RWPE2 (cell line): ENCODE results near the gene TOP3B.

Experiments used
- ATAC-seq: fragments of 200-7000 bp; cut with Tn5 transposase; 3 replicates; pipeline ENCODE4 v1.9.1; 2021; ENCODE audit warnings: low read depth
- DNase-seq: peaks from one replicate; pipeline ENCODE4 v3.0.0-alpha.2; 2020; ENCODE audit warnings: low spot score
- H3K27ac ChIP-seq: fragments of 450-650 bp; 2 replicates; pipeline ENCODE4 v1.5.1; 2017; ENCODE audit warnings: mild to moderate bottlenecking; ENCODE audit not compliant: poor library complexity, severe bottlenecking
- H3K27me3 ChIP-seq: fragments of 250-450 bp; sonication (Bioruptor Pico); 2 replicates; pipeline ENCODE4 v1.5.1; 2021; ENCODE audit warnings: mild to moderate bottlenecking, moderate library complexity; ENCODE audit not compliant: insufficient read depth, poor library complexity, severe bottlenecking
- H3K36me3 ChIP-seq: fragments of 250-450 bp; sonication (Bioruptor Pico); 2 replicates; pipeline ENCODE4 v1.5.1; 2020; ENCODE audit warnings: low read depth, mild to moderate bottlenecking, moderate library complexity
- H3K4me1 ChIP-seq: fragments of 250-450 bp; sonication (Bioruptor Pico); 2 replicates; pipeline ENCODE4 v1.5.1; 2021; ENCODE audit warnings: mild to moderate bottlenecking, moderate library complexity; ENCODE audit not compliant: insufficient read depth, poor library complexity, severe bottlenecking
- H3K4me3 ChIP-seq: fragments of 250-450 bp; sonication (Bioruptor Pico); 2 replicates; pipeline ENCODE4 v1.5.1; 2021; ENCODE audit warnings: mild to moderate bottlenecking, moderate library complexity; ENCODE audit not compliant: severe bottlenecking
- H3K9me3 ChIP-seq: fragments of 250-450 bp; sonication (Bioruptor Pico); 2 replicates; pipeline ENCODE4 v1.5.1; 2021; ENCODE audit warnings: mild to moderate bottlenecking, moderate library complexity; ENCODE audit not compliant: severe bottlenecking
- CTCF ChIP-seq: fragments of 450-650 bp; IDR thresholded peaks from one replicate; pipeline ENCODE4 v1.5.1; 2017; ENCODE audit warnings: mild to moderate bottlenecking, moderate library complexity; ENCODE audit not compliant: poor library complexity, severe bottlenecking

TOP3B gene

GRCh38 chr22:21998595-21999247 is 16.1 kb upstream of the TOP3B start:
- no peak for TF ChIP-seq CTCF

GRCh38 chr22:21996175-21996720 is 13.7 kb upstream of the TOP3B start:
- no peak for ATAC-seq
- TF ChIP-seq CTCF = no peak
- no peaks in the 10 kb centered on the region for H3K36me3 ChIP-seq

More at GRCh38 chr22:21998595-21999247, 16.1 kb upstream of the TOP3B start:
- no peaks in the 10 kb centered on the region for H3K36me3 ChIP-seq
- DNase-seq (no peak), ATAC-seq (no peak)
- no peaks in the 10 kb centered on the region for H3K27me3 ChIP-seq
- H3K27ac ChIP-seq = no peak overlapping the region
- H3K9me3 ChIP-seq = no peaks in the 10 kb centered on the region
- no peak overlapping the region for H3K4me3 ChIP-seq
- no peaks in the 10 kb centered on the region for H3K4me1 ChIP-seq

GRCh38 chr22:21995660-21996059 is 13.1 kb upstream of the TOP3B start:
- no peak for TF ChIP-seq CTCF
- Histone ChIP-seq H3K9me3 (peaks cover under 1% of the 10 kb centered on the region), H3K4me1 (no peaks in the 10 kb centered on the region), H3K27ac (no peak overlapping the region), H3K27me3 (no peaks in the 10 kb centered on the region), H3K4me3 (no peak overlapping the region), H3K36me3 (no peaks in the 10 kb centered on the region)
- ATAC-seq (no peak), DNase-seq (no peak)

More at GRCh38 chr22:21996175-21996720, 13.7 kb upstream of the TOP3B start:
- H3K27me3 ChIP-seq = no peaks in the 10 kb centered on the region
- DNase-seq = no peak
- H3K4me1 ChIP-seq = no peaks in the 10 kb centered on the region
- H3K27ac ChIP-seq = no peak overlapping the region
- no peak overlapping the region for H3K4me3 ChIP-seq
- H3K9me3 ChIP-seq = no peaks in the 10 kb centered on the region

- no peak for DNase-seq
- ATAC-seq = no peak
- no peaks in the 10 kb centered on the region for H3K27me3 ChIP-seq
Observed at GRCh38 chr22:21994881-21995444, 12.4 kb upstream of the TOP3B start.

More at GRCh38 chr22:21994881-21995444, 12.4 kb upstream of the TOP3B start:
- peaks cover 3% of the 10 kb centered on the region for H3K9me3 ChIP-seq
- H3K4me3 ChIP-seq = no peak overlapping the region
- no peak overlapping the region for H3K27ac ChIP-seq
- no peak for TF ChIP-seq CTCF
- H3K36me3 ChIP-seq = no peaks in the 10 kb centered on the region
- H3K4me1 ChIP-seq = no peaks in the 10 kb centered on the region
